CD8-positive, alpha-beta memory T cell (primary cell): ENCODE results near the gene CNGA1. TPM values are rescaled to one million over a fixed set of nuclear protein-coding genes. Genes with fewer than 3 reads are reported as not detected.
A peak's percentile ranks its signal among the peaks of the same experiment; 100 is the strongest.

Source experiments
- CTCF ChIA-PET: fragments of 350-600 bp; sonication (Branson Sonifier 250); formaldehyde crosslinking; loops from one replicate; lab custom pipeline; 2021; ENCODE audit warnings: antibody characterized with exemption; lab: Charles Lee
- POLR2A ChIA-PET: fragments of 350-600 bp; sonication (Branson Sonifier 250); formaldehyde crosslinking; loops from one replicate; lab custom pipeline; 2021; ENCODE audit warnings: antibody characterized with exemption; lab: Charles Lee
- DNase-seq, 5 donors: peaks; one replicate each; pipeline versions ENCODE4 v3.0.0 to v3.0.0-alpha.2; 2020 to 2022; ENCODE audit warnings: mixed read lengths in 1 of 5
- H3K27ac ChIP-seq: one replicate; pipeline ENCODE4 v1.7.0; 2013; ENCODE audit warnings: low read depth, mild to moderate bottlenecking, low read length, moderate library complexity
- H3K27me3 ChIP-seq: 2 replicates; pipeline ENCODE4 v1.7.0; 2013; ENCODE audit warnings: low read length, mild to moderate bottlenecking; ENCODE audit not compliant: insufficient read depth, poor library complexity, severe bottlenecking
- H3K36me3 ChIP-seq: 2 replicates; pipeline ENCODE4 v1.7.0; 2013; ENCODE audit warnings: mild to moderate bottlenecking, low read length, moderate library complexity; ENCODE audit not compliant: insufficient read depth
- H3K4me1 ChIP-seq: 2 replicates; pipeline ENCODE4 v1.7.0; 2013; ENCODE audit warnings: mild to moderate bottlenecking, low read length, moderate library complexity; ENCODE audit not compliant: insufficient read depth
- H3K4me3 ChIP-seq: 2 replicates; pipeline ENCODE4 v1.7.0; 2013; ENCODE audit warnings: mild to moderate bottlenecking, low read length
- H3K9me3 ChIP-seq: 2 replicates; pipeline ENCODE4 v1.7.0; 2013; ENCODE audit warnings: mild to moderate bottlenecking, low read length
- H3K27ac Mint-ChIP-seq, 8 donors: one replicate each; pipeline ENCODE4 v1.8.0; 2020 to 2021; ENCODE audit warnings: mixed read lengths in 8 of 8, mild to moderate bottlenecking in 6 of 8, inconsistent platforms in 3 of 8, moderate library complexity in 3 of 8
- H3K27me3 Mint-ChIP-seq, 2 donors: one replicate each; pipeline ENCODE4 v1.8.0; 2020 to 2021; ENCODE audit warnings: mixed read lengths in 2 of 2, mild to moderate bottlenecking in 1 of 2, moderate library complexity in 1 of 2
- H3K36me3 Mint-ChIP-seq, 3 donors: one replicate each; pipeline ENCODE4 v1.8.0; 2020 to 2021; ENCODE audit warnings: mixed read lengths in 3 of 3, inconsistent platforms in 1 of 3, mild to moderate bottlenecking in 1 of 3
- H3K4me1 Mint-ChIP-seq, 3 donors: one replicate each; pipeline ENCODE4 v1.8.0; 2020 to 2021; ENCODE audit warnings: mixed read lengths in 3 of 3, inconsistent platforms in 1 of 3, mild to moderate bottlenecking in 1 of 3
- H3K4me3 Mint-ChIP-seq, 7 donors: one replicate each; pipeline ENCODE4 v1.8.0; 2020 to 2021; ENCODE audit warnings: mixed read lengths in 7 of 7, mild to moderate bottlenecking in 6 of 7, moderate library complexity in 4 of 7, inconsistent platforms in 2 of 7
- H3K9me3 Mint-ChIP-seq, 5 donors: one replicate each; pipeline ENCODE4 v1.8.0; 2020 to 2022; ENCODE audit warnings: mixed read lengths in 5 of 5, mild to moderate bottlenecking in 3 of 5, moderate library complexity in 2 of 5, inconsistent platforms in 1 of 5
- polyA plus RNA-seq: library from polyadenylated mRNA; unstranded; fragments of 300-500 nt; fragmentation: Illumina TruSeq; gene quantifications from one replicate; pipeline ENCODE4 v1.2.3, GENCODE V29; 2021
- total RNA-seq, 2 experiments: library from RNA; stranded (reverse); gene quantifications; one replicate each; pipeline ENCODE4 v1.2.3, GENCODE V29; 2021

CNGA1 gene
- total and polyA plus RNA-seq, 3 experiments from 2014 or later: not detected

DNA sequence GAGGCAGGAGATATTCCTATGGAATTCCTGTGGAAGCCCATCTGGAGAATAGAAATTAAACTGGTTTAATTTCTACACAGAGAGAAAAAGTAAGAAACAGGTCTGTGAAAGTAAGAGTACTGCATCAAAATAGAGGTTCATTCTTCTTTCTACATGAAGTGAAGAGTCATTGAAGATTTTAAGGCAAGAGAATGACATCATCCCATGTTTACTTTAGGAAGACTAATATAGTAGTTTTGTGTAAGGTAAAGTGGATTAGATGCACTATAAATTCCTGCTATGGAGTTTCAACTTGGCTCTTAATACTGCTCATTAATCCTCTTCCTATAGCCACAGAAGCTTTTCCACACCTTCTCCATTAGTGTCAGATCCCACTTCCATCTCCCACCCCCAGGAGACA lies 47.6 kb downstream of the CNGA1 start:
- Histone ChIP-seq H3K36me3 (no peaks in the 10 kb centered on the region), H3K27me3 (no peaks in the 10 kb centered on the region), H3K4me1 (no peaks in the 10 kb centered on the region), H3K9me3 (no peaks in the 10 kb centered on the region), H3K4me3 (no peak overlapping the region), H3K27ac (no peak overlapping the region)
- Mint-ChIP-seq H3K27ac (no peak overlapping the region), H3K4me3 (no peak overlapping the region), H3K36me3 (no peaks in the 10 kb centered on the region), H3K27me3 (peaks cover 3 to 24% of the 10 kb centered on the region in 2 donors), H3K9me3 (no peaks in the 10 kb centered on the region), H3K4me1 (no peaks in the 10 kb centered on the region)
- DNase-seq: no peak
- CTCF ChIA-PET: no interaction called here
- POLR2A ChIA-PET: no interaction called here

DNA sequence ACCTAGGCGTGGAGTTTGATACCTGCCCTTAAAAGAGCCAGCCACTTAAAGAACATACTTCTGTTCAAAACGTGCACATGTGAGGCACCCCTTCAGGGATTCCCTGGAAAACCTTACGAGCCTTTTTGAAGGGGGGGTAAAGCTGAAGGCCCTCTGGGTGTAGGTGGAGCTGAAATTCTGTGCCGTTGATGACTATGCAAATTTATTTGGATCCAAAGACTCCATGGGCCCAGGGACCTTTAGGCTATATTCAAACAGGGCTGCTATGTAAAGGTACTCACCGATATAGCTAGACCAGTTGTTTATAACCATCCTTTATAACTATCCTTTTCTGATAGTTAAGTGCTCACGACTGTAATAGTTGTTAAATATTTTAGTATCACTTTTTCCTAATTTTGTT lies 61.8 kb downstream of the CNGA1 start:
- Histone ChIP-seq H3K4me3 (no peak overlapping the region), H3K27ac (no peak overlapping the region), H3K4me1 (no peaks in the 10 kb centered on the region), H3K27me3 (no peaks in the 10 kb centered on the region), H3K36me3 (no peaks in the 10 kb centered on the region), H3K9me3 (no peaks in the 10 kb centered on the region)
- CTCF ChIA-PET: no interaction called here
- Mint-ChIP-seq H3K36me3 (peaks cover 0 to 3% (median 1%) of the 10 kb centered on the region in 3 donors), H3K27me3 (peaks cover 4 to 7% of the 10 kb centered on the region in 2 donors), H3K4me1 (no peaks in the 10 kb centered on the region), H3K4me3 (no peak overlapping the region), H3K27ac (no peak overlapping the region), H3K9me3 (peaks cover 0 to 2% (median 0%) of the 10 kb centered on the region in 5 donors)
- POLR2A ChIA-PET: no interaction called here
- no peak for DNase-seq

DNA sequence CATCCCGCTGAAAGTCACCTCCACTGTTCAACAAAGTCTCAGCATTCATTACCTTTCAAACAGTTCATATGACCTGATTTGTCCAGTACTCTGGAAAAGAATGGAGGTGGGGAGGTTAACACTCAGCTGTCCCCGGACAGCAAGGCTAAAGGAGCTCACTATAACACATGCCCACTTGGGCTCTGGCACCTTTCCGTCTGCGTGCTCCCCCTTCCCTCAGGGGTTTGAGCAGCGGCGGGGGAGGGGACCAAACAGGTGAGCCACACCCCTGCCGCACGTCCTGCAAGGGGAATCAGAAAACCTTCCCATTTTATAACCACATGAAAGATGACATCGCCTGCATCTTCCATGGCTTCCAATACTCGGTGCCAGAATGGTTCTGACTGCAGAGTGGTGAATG lies 62.2 kb downstream of the CNGA1 start:
- no peaks in the 10 kb centered on the region for H3K36me3 ChIP-seq
- POLR2A ChIA-PET: interaction anchor here (0.5 kb wide), 1 partner anchor 143 kb away, joined by 4 read pairs; no protein-coding TSS in a partner anchor
- CTCF ChIA-PET: no interaction called here

DNA sequence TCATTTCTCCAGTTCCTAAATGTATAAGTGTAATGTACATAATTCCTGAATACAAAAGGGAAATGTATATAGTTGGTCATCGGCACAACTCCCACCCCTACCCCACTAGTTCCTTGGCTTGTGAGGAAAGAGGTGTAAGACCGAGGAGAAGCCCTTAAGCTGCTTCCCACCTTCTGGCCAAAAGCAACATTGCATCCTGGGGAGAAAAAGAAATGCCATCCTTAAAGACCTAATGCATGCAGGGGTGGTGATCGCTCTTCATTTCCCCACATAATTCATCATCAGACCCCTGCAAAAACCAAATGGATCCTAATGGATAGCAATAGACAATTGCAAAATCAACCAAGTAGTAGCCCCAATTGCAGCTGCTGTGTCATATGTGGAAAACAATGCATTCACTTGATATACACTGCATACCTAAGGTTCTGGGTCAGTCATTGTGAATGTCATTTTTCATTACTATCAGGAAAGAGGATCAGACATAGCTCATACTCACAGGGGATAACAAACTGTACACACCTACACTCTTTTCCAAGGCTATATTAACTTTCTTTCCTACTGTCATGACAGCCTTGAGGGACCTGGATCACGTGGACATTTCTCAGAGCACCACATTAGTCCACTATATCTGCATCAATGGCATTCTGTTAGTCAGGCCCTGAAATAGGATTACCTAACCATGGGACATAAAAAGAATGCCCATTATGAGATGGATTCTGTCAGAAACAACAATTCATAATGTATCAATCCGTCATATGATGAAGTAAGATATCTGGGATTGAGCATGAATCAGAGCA lies 70.4 kb downstream of the CNGA1 start:
- H3K4me1 Mint-ChIP-seq: no peaks in the 10 kb centered on the region
- CTCF ChIA-PET: no interaction called here
- no peaks in the 10 kb centered on the region for H3K4me1 ChIP-seq
- H3K27ac Mint-ChIP-seq: no peak overlapping the region
- no peak overlapping the region for H3K4me3 ChIP-seq
- H3K9me3 Mint-ChIP-seq: peaks cover 0 to 2% (median 0%) of the 10 kb centered on the region in 5 donors
- no peaks in the 10 kb centered on the region for H3K36me3 ChIP-seq
- no peak overlapping the region for H3K4me3 Mint-ChIP-seq
- peaks cover 0 to 1% of the 10 kb centered on the region in 2 donors for H3K27me3 Mint-ChIP-seq
- POLR2A ChIA-PET: no interaction called here
- DNase-seq: no peak
- no peaks in the 10 kb centered on the region for H3K9me3 ChIP-seq
- no peak overlapping the region for H3K27ac ChIP-seq
- H3K27me3 ChIP-seq: no peaks in the 10 kb centered on the region
- H3K36me3 Mint-ChIP-seq: no peaks in the 10 kb centered on the region

More for the DNA sequence above, 62.2 kb downstream of the CNGA1 start:
- Histone ChIP-seq H3K9me3 (no peaks in the 10 kb centered on the region), H3K27me3 (no peaks in the 10 kb centered on the region), H3K27ac (no peak overlapping the region), H3K4me1 (no peaks in the 10 kb centered on the region), H3K4me3 (no peak overlapping the region)
- peaks cover 0 to 3% (median 1%) of the 10 kb centered on the region in 3 donors for H3K36me3 Mint-ChIP-seq
- H3K27ac Mint-ChIP-seq: peak overlapping the region in 1 of 8 donors; percentile 62
- no peaks in the 10 kb centered on the region for H3K4me1 Mint-ChIP-seq
- H3K27me3 Mint-ChIP-seq: peaks cover 4 to 7% of the 10 kb centered on the region in 2 donors
- no peak overlapping the region for H3K4me3 Mint-ChIP-seq
- no peak for DNase-seq
- H3K9me3 Mint-ChIP-seq: peaks cover 0 to 2% (median 0%) of the 10 kb centered on the region in 5 donors

DNA sequence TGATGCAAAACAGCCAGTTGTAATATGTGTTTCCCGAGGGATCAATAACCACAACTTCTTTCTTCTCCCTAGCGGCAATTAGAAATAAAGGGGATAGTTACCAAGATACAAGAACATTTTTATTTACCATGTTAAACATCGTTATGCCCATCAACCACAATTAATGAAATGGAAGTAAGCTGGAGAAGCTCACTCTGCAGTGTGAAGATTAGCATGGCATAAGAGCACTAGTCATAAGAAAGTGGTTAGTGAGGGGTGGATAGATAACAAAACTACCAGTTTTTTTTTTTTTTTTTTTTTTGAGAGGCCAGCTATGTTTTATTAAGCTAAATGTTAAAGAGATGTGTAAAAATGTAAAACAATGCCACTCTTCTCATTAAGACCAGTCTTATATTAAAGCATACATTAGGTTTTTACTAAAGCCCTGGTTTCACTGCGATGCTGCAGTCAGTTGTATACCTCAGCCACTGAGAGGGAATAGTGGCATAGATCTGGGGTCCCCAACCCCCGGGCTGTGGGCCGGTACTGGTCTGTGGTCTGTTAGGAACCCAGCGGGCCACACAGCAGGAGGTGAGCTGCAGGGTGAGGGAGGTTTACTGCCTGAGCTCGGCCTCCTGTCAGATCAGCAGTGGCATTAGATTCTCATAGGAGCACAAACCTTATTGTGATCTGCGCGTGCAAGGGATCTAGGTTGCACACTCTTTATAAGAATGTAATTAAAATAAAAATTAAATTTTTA lies 74.2 kb downstream of the CNGA1 start:
- H3K4me1 Mint-ChIP-seq: no peaks in the 10 kb centered on the region
- ChIA-PET POLR2A (no interaction called here), CTCF (no interaction called here)
- H3K4me3 Mint-ChIP-seq: no peak overlapping the region
- H3K36me3 Mint-ChIP-seq: no peaks in the 10 kb centered on the region
- Histone ChIP-seq H3K9me3 (no peaks in the 10 kb centered on the region), H3K27ac (no peak overlapping the region), H3K36me3 (no peaks in the 10 kb centered on the region), H3K4me1 (no peaks in the 10 kb centered on the region), H3K27me3 (no peaks in the 10 kb centered on the region), H3K4me3 (no peak overlapping the region)
- H3K27me3 Mint-ChIP-seq: peaks cover 5% of the 10 kb centered on the region in 2 donors
- H3K27ac Mint-ChIP-seq: no peak overlapping the region
- H3K9me3 Mint-ChIP-seq: no peaks in the 10 kb centered on the region
- no peak for DNase-seq

DNA sequence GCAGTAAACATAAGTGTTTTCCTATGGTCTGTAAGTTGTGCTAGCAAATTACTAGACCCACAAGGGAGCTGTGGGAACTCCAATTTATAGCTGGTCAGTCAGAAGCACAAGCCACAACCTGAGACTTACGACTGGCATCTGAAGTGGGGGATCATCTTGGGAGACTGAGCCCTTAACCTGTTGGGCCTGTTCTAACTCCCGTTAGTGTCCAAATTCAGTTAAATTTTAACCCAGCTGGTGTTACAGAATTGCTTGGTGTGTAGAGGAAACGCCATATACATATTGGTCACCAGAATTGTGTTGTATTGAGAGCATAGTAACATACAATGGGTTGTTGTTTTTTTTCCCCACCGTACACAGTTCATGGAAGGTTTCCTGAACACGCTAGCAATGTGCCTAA lies 77.0 kb downstream of the CNGA1 start:
- Histone ChIP-seq H3K4me1 (no peaks in the 10 kb centered on the region), H3K27me3 (no peaks in the 10 kb centered on the region), H3K27ac (no peak overlapping the region), H3K36me3 (no peaks in the 10 kb centered on the region), H3K9me3 (no peaks in the 10 kb centered on the region), H3K4me3 (no peak overlapping the region)
- DNase-seq: no peak
- ChIA-PET CTCF (no interaction called here), POLR2A (no interaction called here)
- no peak overlapping the region for H3K4me3 Mint-ChIP-seq
- H3K27ac Mint-ChIP-seq: no peak overlapping the region
- H3K9me3 Mint-ChIP-seq: no peaks in the 10 kb centered on the region
- H3K27me3 Mint-ChIP-seq: peaks cover 5 to 16% of the 10 kb centered on the region in 2 donors
- H3K36me3 Mint-ChIP-seq: no peaks in the 10 kb centered on the region
- H3K4me1 Mint-ChIP-seq: no peaks in the 10 kb centered on the region

DNA sequence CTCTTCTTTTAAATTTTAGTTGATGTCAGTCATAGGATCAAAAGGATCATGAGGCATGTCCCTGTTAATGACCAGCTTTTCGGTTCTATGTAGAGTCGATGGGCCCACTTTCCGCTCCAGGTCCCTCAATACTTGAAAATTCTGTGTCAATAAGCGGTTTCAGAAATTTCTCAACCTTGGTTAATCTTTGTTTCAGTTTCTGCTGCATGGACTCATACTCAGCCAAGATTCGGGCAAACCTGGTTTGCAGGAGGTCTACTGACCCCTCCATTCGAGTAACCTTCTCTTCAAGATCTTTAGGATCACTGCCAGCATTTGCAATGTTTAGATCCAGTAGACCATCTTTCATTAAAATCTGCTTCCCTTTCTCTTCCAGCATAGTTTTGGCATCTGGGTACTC lies 80.1 kb downstream of the CNGA1 start:
- Mint-ChIP-seq H3K4me1 (no peaks in the 10 kb centered on the region), H3K27me3 (peaks cover 5 to 16% of the 10 kb centered on the region in 2 donors), H3K9me3 (no peaks in the 10 kb centered on the region), H3K27ac (no peak overlapping the region), H3K4me3 (no peak overlapping the region), H3K36me3 (no peaks in the 10 kb centered on the region)
- H3K36me3 ChIP-seq: no peaks in the 10 kb centered on the region
- no peaks in the 10 kb centered on the region for H3K4me1 ChIP-seq
- H3K27me3 ChIP-seq: no peaks in the 10 kb centered on the region
- H3K9me3 ChIP-seq: no peaks in the 10 kb centered on the region
- no peak overlapping the region for H3K4me3 ChIP-seq
- no peak for DNase-seq
- ChIA-PET CTCF (no interaction called here), POLR2A (no interaction called here)
- no peak overlapping the region for H3K27ac ChIP-seq

DNA sequence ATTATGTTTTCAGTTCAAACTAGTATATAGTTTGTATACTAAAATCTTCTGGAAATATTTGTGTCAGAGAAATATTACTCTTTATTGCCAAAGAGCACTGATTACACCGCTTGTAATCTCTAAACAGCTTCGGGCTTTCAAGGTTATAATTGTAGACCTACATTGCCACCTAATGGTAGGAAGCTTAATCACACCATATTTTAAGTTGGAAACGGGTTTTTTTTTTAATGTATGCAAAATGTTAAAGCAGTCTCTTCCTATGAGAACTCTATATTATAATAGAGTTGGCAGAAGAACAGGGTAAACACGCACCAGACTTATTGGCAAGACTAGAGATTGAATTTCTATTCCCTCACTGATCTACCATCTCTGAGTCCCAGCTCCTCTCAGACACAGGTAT lies 82.6 kb downstream of the CNGA1 start:
- Mint-ChIP-seq H3K27ac (no peak overlapping the region), H3K9me3 (no peaks in the 10 kb centered on the region), H3K27me3 (peaks cover 4 to 12% of the 10 kb centered on the region in 2 donors), H3K36me3 (no peaks in the 10 kb centered on the region), H3K4me3 (no peak overlapping the region), H3K4me1 (no peaks in the 10 kb centered on the region)
- POLR2A ChIA-PET: no interaction called here
- CTCF ChIA-PET: interaction anchor here (1.1 to 1.8 kb wide), 8 partner anchors 10 to 268 kb away, joined by 3 to 18 read pairs (median 4); no protein-coding TSS in a partner anchor
- no peak overlapping the region for H3K4me3 ChIP-seq
- H3K27me3 ChIP-seq: no peaks in the 10 kb centered on the region
- no peaks in the 10 kb centered on the region for H3K36me3 ChIP-seq
- DNase-seq: peak in 2 of 5 donors; percentile 30 to 45
- H3K9me3 ChIP-seq: no peaks in the 10 kb centered on the region
- no peaks in the 10 kb centered on the region for H3K4me1 ChIP-seq
- H3K27ac ChIP-seq: no peak overlapping the region
